Measurements from ENCODE around the gene DQX1. TPM values are rescaled to one million over a fixed set of nuclear protein-coding genes. Genes with fewer than 3 reads are reported as not detected.

The DQX1 gene
- total RNA-seq, 1 experiment from 2014 or later: 1.3 TPM

DNA sequence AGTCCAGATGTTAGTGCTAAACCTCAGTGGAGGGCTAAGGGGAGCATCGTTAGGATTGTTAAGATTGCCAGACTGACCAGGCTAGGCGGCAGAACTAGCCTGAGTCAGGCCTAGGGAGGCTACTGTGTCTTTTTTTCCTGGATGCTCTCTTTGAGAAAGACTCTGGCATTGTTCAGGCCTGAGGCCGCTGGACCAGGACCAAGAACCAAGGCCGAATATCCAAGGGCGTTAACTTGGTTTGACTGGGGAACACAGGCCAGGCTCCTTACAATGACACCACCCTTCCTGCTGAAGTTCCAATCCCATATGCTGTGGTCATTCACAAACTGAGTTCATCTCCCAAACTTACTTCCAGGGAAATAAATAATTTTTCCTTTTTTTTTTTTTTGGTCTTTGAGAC lies 14.3 kb upstream of the DQX1 start:
- CTCF ChIA-PET: no interaction called here
- H3K4me3 ChIP-seq: no peak overlapping the region
- no peaks in the 10 kb centered on the region for H3K36me3 ChIP-seq (ENCODE audit: low read depth)
- H3K27me3 ChIP-seq (ENCODE audit: insufficient read depth, low read depth): no peaks in the 10 kb centered on the region
- H3K9me2 ChIP-seq (ENCODE audit: insufficient read depth): no peaks in the 10 kb centered on the region
- no peak overlapping the region for H2AFZ ChIP-seq
- intact Hi-C loops (cut with micrococcal nuclease; ENCODE audit: unreplicated experiment): no loop called here
- no peak for DNase-seq
- no peak overlapping the region for H3K27ac ChIP-seq
- H3F3A ChIP-seq (ENCODE audit: insufficient read depth, low read depth): 0 out of 2 replicates have a peak, but pooled peaks cover 5% of the 10 kb centered on the region
- no peak overlapping the region for H3K4me2 ChIP-seq
- no TSS peak for BruUV-seq (replicated peaks)
- no peak for TF ChIP-seq EZH2 (IDR thresholded peaks at IDR 0.05; ENCODE audit: low read depth)
- TF ChIP-seq, protein P1, sequence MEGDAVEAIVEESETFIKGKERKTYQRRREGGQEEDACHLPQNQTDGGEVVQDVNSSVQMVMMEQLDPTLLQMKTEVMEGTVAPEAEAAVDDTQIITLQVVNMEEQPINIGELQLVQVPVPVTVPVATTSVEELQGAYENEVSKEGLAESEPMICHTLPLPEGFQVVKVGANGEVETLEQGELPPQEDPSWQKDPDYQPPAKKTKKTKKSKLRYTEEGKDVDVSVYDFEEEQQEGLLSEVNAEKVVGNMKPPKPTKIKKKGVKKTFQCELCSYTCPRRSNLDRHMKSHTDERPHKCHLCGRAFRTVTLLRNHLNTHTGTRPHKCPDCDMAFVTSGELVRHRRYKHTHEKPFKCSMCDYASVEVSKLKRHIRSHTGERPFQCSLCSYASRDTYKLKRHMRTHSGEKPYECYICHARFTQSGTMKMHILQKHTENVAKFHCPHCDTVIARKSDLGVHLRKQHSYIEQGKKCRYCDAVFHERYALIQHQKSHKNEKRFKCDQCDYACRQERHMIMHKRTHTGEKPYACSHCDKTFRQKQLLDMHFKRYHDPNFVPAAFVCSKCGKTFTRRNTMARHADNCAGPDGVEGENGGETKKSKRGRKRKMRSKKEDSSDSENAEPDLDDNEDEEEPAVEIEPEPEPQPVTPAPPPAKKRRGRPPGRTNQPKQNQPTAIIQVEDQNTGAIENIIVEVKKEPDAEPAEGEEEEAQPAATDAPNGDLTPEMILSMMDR (conservative IDR thresholded peaks at IDR 0.05): no peak
- no peaks in the 10 kb centered on the region for H3K4me1 ChIP-seq (replicated peaks; ENCODE audit: insufficient read depth)
- no peaks in the 10 kb centered on the region for H4K20me1 ChIP-seq (ENCODE audit: insufficient read depth)
- H3K9me3 ChIP-seq (ENCODE audit: insufficient read depth, low read depth): no peaks in the 10 kb centered on the region
- POLR2A ChIA-PET (ENCODE audit: unreplicated experiment): no interaction called here
- H3K79me2 ChIP-seq (ENCODE audit: low read depth): no peaks in the 10 kb centered on the region

DNA sequence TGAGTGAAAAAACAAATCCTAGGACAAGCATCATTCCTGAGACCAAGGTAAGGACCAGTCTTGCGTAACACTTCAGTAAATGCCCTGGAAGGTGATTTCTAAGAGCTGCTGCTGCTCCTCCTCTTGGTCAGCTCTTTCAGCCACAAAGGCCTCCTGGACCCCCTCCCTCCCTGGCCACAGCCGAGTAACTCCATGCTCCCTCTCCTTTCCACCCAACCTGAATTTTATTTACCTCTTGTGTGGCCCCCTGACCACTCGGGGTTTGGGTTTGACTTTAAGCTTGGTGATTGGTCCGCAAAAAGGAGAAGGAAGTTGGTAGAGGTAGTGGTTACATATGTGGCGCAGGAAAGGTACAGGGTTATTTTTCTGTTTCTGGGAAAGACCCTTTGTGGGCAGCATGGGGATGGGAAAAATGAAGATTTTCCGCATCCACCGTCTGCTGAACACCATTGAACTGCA lies 12.9 kb upstream of the DQX1 start:
- H3K27me3 ChIP-seq (ENCODE audit: insufficient read depth, low read depth): no peaks in the 10 kb centered on the region
- no peak overlapping the region for H3K27ac ChIP-seq
- no peaks in the 10 kb centered on the region for H3K36me3 ChIP-seq (ENCODE audit: low read depth)
- H2AFZ ChIP-seq: no peak overlapping the region
- POLR2A ChIA-PET (ENCODE audit: unreplicated experiment): interaction anchor here (0.5 to 0.7 kb wide), 2 partner anchors 58 to 278 kb away, joined by 4 read pairs; no protein-coding TSS in a partner anchor
- no peak overlapping the region for H3K4me3 ChIP-seq
- no peak for TF ChIP-seq EZH2 (IDR thresholded peaks at IDR 0.05; ENCODE audit: low read depth)
- TF ChIP-seq, protein P1 (conservative IDR thresholded peaks at IDR 0.05): no peak
- no peak overlapping the region for H3K4me2 ChIP-seq
- H3K9me2 ChIP-seq (ENCODE audit: insufficient read depth): no peaks in the 10 kb centered on the region
- intact Hi-C loops (cut with micrococcal nuclease; ENCODE audit: unreplicated experiment): no loop called here
- no peaks in the 10 kb centered on the region for H3K9me3 ChIP-seq (ENCODE audit: insufficient read depth, low read depth)
- 0 out of 2 replicates have a peak, but pooled peaks cover under 1% of the 10 kb centered on the region for H3F3A ChIP-seq (ENCODE audit: insufficient read depth, low read depth)
- no peak for DNase-seq
- CTCF ChIA-PET: interaction anchor here (0.6 kb wide), 1 partner anchor 1609 kb away, joined by 4 read pairs; no protein-coding TSS in a partner anchor
- H3K79me2 ChIP-seq (ENCODE audit: low read depth): no peaks in the 10 kb centered on the region
- no peaks in the 10 kb centered on the region for H3K4me1 ChIP-seq (replicated peaks; ENCODE audit: insufficient read depth)
- no peaks in the 10 kb centered on the region for H4K20me1 ChIP-seq (ENCODE audit: insufficient read depth)
- BruUV-seq (replicated peaks): no TSS peak

DNA sequence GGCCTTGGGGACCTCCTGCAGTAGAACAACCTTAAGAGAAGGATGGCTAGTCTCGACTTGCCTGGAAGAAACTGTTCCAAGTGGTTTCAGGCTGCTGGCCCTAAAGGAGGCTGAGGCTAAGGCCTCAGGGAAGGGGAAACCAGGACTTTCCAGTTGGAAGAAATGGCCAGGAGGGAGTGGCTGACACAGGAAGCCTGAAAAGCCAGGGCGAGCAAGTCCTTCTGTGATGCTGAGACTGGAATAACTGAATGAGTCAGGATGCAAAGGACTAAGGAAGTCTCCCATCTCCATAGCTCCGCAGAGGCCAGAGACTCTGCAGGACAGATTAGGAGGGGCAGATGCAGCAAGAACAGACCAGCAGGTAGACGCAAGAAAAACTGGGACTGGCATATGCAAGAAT lies 11.1 kb upstream of the DQX1 start:
- H3K4me2 ChIP-seq: no peak overlapping the region
- no peaks in the 10 kb centered on the region for H4K20me1 ChIP-seq (ENCODE audit: insufficient read depth)
- no peaks in the 10 kb centered on the region for H3K4me1 ChIP-seq (replicated peaks; ENCODE audit: insufficient read depth)
- no peak for DNase-seq
- H3K9me2 ChIP-seq (ENCODE audit: insufficient read depth): no peaks in the 10 kb centered on the region
- no peaks in the 10 kb centered on the region for H3K9me3 ChIP-seq (ENCODE audit: insufficient read depth, low read depth)
- CTCF ChIA-PET: no interaction called here
- no TSS peak for BruUV-seq (replicated peaks)
- no peak overlapping the region for H2AFZ ChIP-seq
- H3K4me3 ChIP-seq: no peak overlapping the region
- intact Hi-C loops (cut with micrococcal nuclease; ENCODE audit: unreplicated experiment): no loop called here
- TF ChIP-seq EZH2 (IDR thresholded peaks at IDR 0.05; ENCODE audit: low read depth): no peak
- TF ChIP-seq, protein P1 (conservative IDR thresholded peaks at IDR 0.05): no peak
- H3F3A ChIP-seq (ENCODE audit: insufficient read depth, low read depth): peaks cover under 1% of the 10 kb centered on the region; the same call in 1 of the 2 replicates
- H3K27ac ChIP-seq: no peak overlapping the region
- POLR2A ChIA-PET (ENCODE audit: unreplicated experiment): no interaction called here
- H3K27me3 ChIP-seq (ENCODE audit: insufficient read depth, low read depth): no peaks in the 10 kb centered on the region
- no peaks in the 10 kb centered on the region for H3K79me2 ChIP-seq (ENCODE audit: low read depth)
- H3K36me3 ChIP-seq (ENCODE audit: low read depth): no peaks in the 10 kb centered on the region

Data from PC-9 (cell line).